HG03521 (cell line): Measurements from ENCODE around the gene XIAP.
"Not testable (repeated sequence)": the region's sequence is repeated elsewhere in the genome, so short reads cannot be mapped to it uniquely, and the experiment has no call there.

Source experiments
- ATAC-seq: cut with Tn5 transposase; IDR thresholded peaks from one replicate; pipeline ENCODE4 v1.9.1; 2021; ENCODE audit warnings: mild to moderate bottlenecking, moderate library complexity; ENCODE audit not compliant: unreplicated experiment

XIAP gene

DNA sequence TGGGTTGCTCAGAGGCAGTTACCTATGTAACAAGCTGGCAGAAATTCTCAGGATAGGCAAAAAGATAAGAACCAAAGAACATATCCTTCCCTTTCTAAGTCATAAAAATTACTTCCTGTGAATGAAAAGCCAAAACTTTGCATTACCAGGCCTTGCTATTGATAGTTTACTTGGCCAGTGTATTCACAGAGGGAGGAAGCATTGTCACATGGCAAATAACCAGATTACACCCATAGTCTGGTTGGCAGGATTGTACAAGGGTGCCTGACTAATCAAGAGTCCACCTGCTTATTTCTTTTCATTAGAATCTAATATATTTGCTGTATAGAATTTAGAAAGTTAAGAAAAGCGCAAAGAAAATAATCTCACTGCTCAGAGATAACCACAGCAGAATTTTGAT lies 14.1 kb downstream of the XIAP start:
- no peak for ATAC-seq

GRCh38 chrX:123876177-123876576 lies 16.3 kb downstream of the XIAP start:
- no peak for ATAC-seq

DNA sequence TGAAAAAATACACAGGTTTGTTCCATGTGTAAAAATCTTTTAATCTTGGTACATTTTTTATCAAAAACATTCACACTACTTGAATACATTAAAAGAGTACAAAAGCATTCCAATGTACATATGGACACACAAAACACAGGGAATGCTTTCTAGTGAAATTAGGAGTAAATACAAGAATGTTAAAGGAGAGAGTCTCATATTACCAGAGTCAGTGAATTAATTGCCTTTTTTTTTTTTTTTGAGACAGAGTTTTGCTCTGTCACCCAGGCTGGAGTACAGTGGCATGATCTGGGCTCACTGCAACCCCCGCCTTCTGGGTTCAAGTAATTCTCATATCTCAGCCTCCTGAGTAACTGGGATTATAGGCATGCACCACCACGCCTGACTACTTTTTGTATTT lies 17.0 kb downstream of the XIAP start:
- ATAC-seq, result no peak

DNA sequence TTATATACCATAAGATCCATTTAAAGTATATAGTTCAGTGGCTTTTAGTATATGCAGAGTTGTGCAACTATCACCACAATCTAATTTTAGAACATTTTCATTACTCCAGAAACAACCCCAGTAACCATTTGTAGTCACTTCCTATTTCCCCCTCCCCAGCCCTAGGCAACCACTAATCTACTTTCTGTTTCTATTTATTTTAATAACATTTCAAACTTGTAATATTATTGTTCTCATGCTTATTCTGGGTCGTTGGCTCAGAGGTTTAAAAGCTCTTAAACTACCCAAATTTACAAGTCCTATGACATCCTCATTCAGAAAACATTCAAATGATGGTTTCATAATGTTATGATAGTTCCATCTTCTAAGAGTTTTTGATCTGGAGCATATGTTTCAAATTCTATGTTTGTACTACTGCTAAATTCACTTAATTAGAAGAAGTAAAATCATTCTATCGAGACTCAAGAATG lies 18.4 kb downstream of the XIAP start:
- peak; percentile 80 for ATAC-seq

GRCh38 chrX:123881330-123881729 lies 21.5 kb downstream of the XIAP start:
- ATAC-seq, result no peak

DNA sequence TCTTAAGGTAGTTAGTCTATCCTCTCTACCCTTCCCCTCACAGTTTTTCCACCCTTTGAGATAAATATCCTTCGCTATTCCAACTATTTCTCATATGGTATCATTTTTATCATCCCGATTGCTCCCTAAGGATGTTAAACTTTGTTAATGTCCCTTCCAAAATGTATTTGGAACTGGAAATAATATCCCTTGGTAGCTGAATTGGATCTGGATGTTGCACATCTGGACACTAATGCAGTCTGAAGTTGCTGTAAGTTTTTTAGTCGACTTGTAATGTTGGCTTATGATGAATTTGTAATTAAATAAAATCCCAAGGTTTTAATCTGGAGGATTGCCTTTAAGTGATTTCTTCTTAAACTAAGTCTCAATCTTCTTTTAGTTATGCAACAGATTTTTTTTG lies 22.5 kb downstream of the XIAP start:
- no peak for ATAC-seq

DNA sequence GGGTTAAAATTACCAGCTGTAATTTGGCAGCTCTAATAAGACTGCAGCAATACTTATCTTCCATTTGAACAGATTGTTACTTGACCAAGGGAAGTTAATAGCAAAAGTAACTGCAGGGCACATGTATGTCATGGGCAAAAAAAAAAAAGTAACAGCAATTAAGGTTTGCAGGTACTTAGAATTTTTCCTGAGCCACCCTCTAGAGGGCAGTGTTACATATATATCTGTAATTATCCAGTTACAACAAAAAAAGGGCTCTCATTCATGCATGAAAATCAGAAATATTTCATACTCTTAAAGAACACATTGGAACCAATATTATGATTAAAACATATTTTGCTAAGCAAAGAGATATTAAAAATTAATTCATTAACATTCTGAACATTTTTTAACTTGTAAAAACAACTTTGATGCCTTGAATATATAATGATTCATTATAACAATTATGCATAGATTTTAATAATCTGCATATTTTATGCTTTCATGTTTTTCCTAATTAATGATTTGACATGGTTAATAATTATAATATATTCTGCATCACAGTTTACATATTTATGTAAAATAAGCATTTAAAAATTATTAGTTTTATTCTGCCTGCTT lies 25.1 kb downstream of the XIAP start:
- ATAC-seq, result no peak

DNA sequence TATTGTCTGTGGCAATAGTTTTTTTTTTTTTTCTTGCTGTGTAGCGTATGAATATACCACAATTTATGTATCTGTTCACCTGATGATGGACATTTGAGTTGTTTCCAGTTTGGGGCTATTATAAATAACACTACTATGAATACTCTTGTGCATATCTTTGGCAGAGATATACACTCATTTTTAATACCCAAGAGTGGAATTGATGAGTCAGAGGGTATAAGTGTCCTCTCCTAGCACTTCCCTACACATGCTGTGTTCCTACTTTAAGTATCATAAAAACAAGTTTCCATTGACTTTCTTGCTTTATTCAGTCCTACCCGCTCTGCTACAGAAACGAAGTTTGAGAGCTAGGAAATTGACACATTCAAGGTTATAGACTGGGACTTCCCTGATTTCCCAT lies 39.8 kb downstream of the XIAP start:
- no peak for ATAC-seq

GRCh38 chrX:123903261-123903660 lies 43.4 kb downstream of the XIAP start:
- ATAC-seq, result not testable (repeated sequence)

DNA sequence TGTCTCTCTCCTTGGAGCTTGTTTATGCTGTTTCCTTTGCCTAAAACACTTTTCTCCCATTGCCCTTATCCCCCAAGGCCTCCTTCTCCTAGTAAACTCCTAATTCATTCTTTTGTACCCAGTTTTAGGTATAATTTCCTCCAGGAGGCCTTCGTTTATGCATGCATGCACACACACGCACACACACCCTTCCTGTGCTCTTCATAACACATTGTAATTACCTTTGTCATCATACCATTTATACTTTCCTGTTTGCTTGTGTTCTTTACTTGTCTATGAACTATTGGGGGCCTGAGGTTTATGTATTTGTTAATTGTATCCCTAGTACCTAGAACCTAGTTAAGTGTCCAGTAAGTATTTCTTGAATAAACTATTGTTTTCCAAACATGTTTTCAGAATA lies 45.5 kb downstream of the XIAP start:
- ATAC-seq, result no peak

- ATAC-seq, result no peak
These were observed 46.9 kb downstream of the XIAP start for GRCh38 chrX:123906557-123907316.

DNA sequence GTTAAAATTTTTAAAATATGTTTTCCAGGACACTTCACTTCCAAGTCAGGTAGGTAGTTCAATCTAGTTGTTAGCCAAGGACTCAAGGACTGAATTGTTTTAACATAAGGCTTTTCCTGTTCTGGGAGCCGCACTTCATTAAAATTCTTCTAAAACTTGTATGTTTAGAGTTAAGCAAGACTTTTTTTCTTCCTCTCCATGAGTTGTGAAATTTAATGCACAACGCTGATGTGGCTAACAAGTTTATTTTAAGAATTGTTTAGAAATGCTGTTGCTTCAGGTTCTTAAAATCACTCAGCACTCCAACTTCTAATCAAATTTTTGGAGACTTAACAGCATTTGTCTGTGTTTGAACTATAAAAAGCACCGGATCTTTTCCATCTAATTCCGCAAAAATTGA lies 49.7 kb downstream of the XIAP start:
- ATAC-seq, result no peak

DNA sequence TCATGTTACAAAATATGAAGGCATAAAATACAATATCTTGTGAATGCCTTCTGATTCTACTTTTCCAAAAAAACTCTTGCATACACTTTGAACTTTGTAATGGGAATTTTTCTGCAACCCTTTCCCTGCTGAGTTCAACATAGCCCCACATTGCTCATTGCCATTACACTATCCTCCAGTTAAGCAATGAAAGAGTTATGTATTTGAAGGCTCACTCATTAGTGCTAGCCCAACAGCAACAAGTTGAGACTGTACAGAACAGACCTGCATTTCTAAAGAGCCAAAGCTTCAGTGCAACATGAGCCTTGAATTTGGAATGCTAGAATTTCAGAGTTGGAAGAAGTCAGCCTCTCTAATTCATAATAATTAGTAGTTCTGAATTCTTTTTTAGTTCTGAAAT lies 57.2 kb downstream of the XIAP start:
- no peak for ATAC-seq

DNA sequence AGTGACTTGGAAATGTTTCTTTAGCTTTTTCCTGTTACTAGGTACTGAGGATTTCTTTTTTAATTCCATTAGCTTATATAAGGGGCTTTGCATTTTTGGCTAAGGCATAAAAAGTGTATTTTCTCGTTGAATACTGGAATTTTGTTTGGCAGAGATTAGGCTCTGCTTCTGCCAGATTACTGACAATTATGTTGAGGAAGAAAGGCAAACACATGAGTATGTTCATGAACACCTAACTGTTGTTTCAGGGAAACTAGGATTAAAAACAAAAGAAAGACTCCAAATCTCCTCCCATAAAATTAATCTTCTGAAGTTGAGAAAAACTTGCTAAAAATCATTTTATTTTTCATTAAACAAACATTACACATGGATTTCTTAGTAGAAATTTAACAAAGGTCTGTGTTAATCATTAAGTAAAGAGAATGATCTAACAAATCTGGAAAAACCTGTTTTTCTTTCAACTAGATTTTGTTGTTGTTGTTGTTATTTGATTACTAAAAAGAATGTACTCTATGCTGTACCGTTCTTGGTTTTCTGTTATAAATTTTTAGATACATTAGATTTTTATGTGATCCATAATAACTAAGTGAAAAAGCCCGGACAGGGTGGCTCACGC lies 58.4 kb downstream of the XIAP start:
- ATAC-seq, result no peak

GRCh38 chrX:123920105-123920785 lies 60.4 kb downstream of the XIAP start:
- ATAC-seq, result no peak

DNA sequence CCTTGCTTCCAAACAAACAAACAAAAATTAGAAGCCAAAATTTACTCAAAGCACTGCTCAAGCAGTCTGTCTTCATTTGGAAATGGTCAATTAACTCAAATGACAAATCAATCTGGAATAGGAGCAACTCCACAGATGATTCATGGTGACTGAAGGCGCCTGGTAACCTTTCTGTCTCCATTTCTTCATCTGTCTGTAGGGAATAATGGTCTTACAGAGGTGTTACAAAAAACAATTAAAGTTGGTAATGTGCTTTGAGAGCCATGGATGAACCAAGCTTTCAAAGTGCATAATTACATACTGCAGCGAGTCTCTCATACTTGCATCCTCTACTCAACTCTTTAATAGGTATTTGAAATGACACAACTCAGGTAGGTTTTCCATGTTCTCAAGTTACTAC lies 63.4 kb downstream of the XIAP start:
- ATAC-seq, result no peak

GRCh38 chrX:123924186-123924585 lies 64.3 kb downstream of the XIAP start:
- no peak for ATAC-seq

- ATAC-seq, result no peak
These were observed 68.0 kb downstream of the XIAP start for GRCh38 chrX:123927845-123928244.

DNA sequence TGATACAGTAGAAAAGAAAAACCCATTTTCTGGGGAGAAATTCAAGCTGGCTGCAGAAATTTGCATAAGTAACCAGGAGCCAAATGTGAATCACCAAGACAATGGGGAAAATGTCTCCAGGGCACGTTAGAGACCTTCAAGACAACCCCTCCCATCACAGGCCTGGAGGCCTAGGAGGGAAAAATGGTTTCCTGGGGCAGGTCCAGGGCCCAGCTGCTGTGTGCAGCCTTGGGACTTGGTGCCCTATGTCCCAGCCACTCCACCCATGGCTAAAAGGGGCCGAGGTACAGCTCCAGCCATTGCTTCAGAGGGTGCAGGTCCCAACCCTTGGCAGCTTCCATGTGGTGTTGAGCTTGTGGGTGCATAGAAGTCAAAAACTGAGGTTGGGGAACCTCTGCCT lies 72.2 kb downstream of the XIAP start:
- not testable (repeated sequence) for ATAC-seq

DNA sequence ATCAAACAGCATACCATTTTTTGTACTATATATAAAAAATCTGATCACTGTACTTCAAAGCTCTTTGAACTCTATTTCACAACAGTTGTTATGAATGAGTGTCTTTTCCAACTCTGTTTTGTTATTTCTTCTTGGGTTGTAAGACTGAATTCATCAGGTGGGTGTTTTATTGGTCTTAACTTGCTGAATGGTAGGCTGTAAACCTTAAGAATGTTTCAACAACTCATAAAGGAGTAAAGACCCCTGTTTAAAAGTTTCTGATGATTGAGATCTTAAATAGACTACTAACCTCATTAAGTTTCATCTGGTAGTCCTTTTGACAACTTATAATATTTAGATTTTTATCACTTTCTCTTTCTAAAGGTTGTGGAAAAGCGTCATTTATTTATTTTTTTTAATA lies 83.2 kb downstream of the XIAP start:
- ATAC-seq, result no peak

GRCh38 chrX:123943488-123943887 lies 83.6 kb downstream of the XIAP start:
- ATAC-seq, result no peak

DNA sequence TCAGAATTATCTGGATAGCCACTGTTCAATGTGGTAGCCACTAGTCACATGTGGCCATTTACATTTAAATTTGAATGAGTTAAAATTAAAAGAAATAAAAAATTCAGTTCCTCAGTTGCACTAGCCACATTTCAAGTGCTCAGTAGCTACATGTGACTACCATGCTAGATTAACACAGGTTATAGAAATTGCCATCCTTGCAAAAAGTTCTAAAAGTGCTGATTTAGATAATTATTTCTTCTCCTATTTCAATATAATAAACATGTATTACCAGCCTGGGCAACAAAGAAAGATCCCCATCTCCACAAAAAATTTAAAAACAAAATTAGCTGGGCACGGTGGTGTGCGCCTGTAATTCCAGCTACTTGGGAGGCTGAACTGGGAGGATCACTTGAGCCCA lies 90.0 kb downstream of the XIAP start:
- no peak for ATAC-seq
